ENCODE data around the gene PAK3.

GRCh38 chrX:111095974-111096895 is at the start of gene PAK3:
- TF ChIP-seq POLR2A (IDR thresholded peaks at IDR 0.05): no peak
- TF ChIP-seq CTCF (IDR thresholded peaks at IDR 0.05): no peak
